Fibroblast of lung (primary cell): ENCODE measurements around the gene MYO1A.

Experiments used
- CTCF ChIP-seq, 2 donors: IDR thresholded peaks in 1 of 2; conservative IDR thresholded peaks in 1 of 2; 1 replicate in 1 of 2; 2 replicates in 1 of 2; pipeline ENCODE4 v1.5.1; 2011 to 2012; ENCODE audit warnings: low read length in 2 of 2, control low read depth in 1 of 2, inconsistent platforms in 1 of 2, low read depth in 1 of 2, mild to moderate bottlenecking in 1 of 2
- EZH2 ChIP-seq: IDR thresholded peaks from 2 replicates; pipeline ENCODE4 v1.5.1; 2012; ENCODE audit warnings: low read length, control low read depth, mild to moderate bottlenecking; ENCODE audit errors: missing control alignments

- TF ChIP-seq CTCF (conservative IDR thresholded peaks at IDR 0.05 in 1 of 2, IDR thresholded peaks at IDR 0.05 in 1 of 2; ENCODE audit: low read depth in 1 of 2, low read length in 2 of 2) = no peak
- no peak for TF ChIP-seq EZH2
Observed at GRCh38 chr12:56994231-56994746, 55.6 kb downstream of the MYO1A start.
